WTC11 (cell line): ENCODE measurements around the gene HEBP1. TPM values are rescaled to one million over a fixed set of nuclear protein-coding genes. Genes with fewer than 3 reads are reported as not detected.
A peak's percentile ranks its signal among the peaks of the same experiment; 100 is the strongest.

Experiments
- ATAC-seq: fragments of 200-7000 bp; cut with Tn5 transposase; 2 replicates; pipeline ENCODE4 v1.10.0; 2021; ENCODE audit warnings: mild to moderate bottlenecking, moderate library complexity
- CTCF ChIA-PET: fragments of 300-600 bp; sonication (Branson Sonifier 250); formaldehyde crosslinking; loops from one replicate; lab custom pipeline; 2021; ENCODE audit warnings: antibody characterized with exemption; lab: Charles Lee
- POLR2A ChIA-PET: fragments of 350-600 bp; sonication (Branson Sonifier 250); formaldehyde crosslinking; loops from one replicate; lab custom pipeline; 2021; ENCODE audit warnings: antibody characterized with exemption; lab: Charles Lee
- DNase-seq: peaks from one replicate; pipeline ENCODE4 v3.0.0; 2021; ENCODE audit warnings: low spot score
- H3K27ac Mint-ChIP-seq: 2 replicates; pipeline ENCODE4 v1.8.0; 2021; ENCODE audit warnings: mixed read lengths
- H3K27me3 Mint-ChIP-seq: 2 replicates; pipeline ENCODE4 v1.8.0; 2021; ENCODE audit warnings: low read depth, mild to moderate bottlenecking, moderate library complexity, mixed read lengths
- H3K36me3 Mint-ChIP-seq: 2 replicates; pipeline ENCODE4 v1.8.0; 2021; ENCODE audit warnings: mixed read lengths
- H3K4me1 Mint-ChIP-seq: 2 replicates; pipeline ENCODE4 v1.8.0; 2022; ENCODE audit warnings: mixed read lengths
- H3K4me3 Mint-ChIP-seq: 2 replicates; pipeline ENCODE4 v1.8.0; 2021; ENCODE audit warnings: mild to moderate bottlenecking, moderate library complexity, mixed read lengths
- H3K9me3 Mint-ChIP-seq: 2 replicates; pipeline ENCODE4 v1.8.0; 2021; ENCODE audit warnings: mixed read lengths
- ATF3 ChIP-seq: sonication (generic); formaldehyde crosslinking; conservative IDR thresholded peaks from 2 replicates; pipeline ENCODE4 v1.8.1; 2022; ENCODE audit warnings: mild to moderate bottlenecking, missing genetic modification reagents
- CBFB ChIP-seq: sonication (generic); formaldehyde crosslinking; IDR thresholded peaks from 2 replicates; pipeline ENCODE4 v1.8.1; 2022; ENCODE audit warnings: mild to moderate bottlenecking, low read depth, missing genetic modification reagents
- EMX1 ChIP-seq: fragments of 250-450 bp; sonication (Bioruptor Pico); IDR thresholded peaks from 2 replicates; pipeline ENCODE4 v1.8.0; 2021; ENCODE audit warnings: mild to moderate bottlenecking
- FOXK1 ChIP-seq: sonication (generic); formaldehyde crosslinking; IDR thresholded peaks from 2 replicates; pipeline ENCODE4 v1.8.0; 2022; ENCODE audit warnings: mild to moderate bottlenecking, moderate library complexity, missing genetic modification reagents
- FOXP1 ChIP-seq: sonication (generic); formaldehyde crosslinking; IDR thresholded peaks from 2 replicates; pipeline ENCODE4 v1.8.0; 2022; ENCODE audit warnings: missing genetic modification reagents, mild to moderate bottlenecking, moderate library complexity, borderline replicate concordance
- GABPB1 ChIP-seq: sonication (generic); formaldehyde crosslinking; IDR thresholded peaks from 2 replicates; pipeline ENCODE4 v1.8.1; 2023; ENCODE audit warnings: mild to moderate bottlenecking, missing genetic modification reagents
- HMGA2 ChIP-seq: fragments of 250-450 bp; sonication (Bioruptor Pico); IDR thresholded peaks from 2 replicates; pipeline ENCODE4 v1.4.0; 2021; ENCODE audit warnings: mild to moderate bottlenecking, moderate library complexity
- NFE2L1 ChIP-seq: sonication (generic); formaldehyde crosslinking; IDR thresholded peaks from 2 replicates; pipeline ENCODE4 v1.8.1; 2023; ENCODE audit warnings: missing genetic modification reagents
- NR2C2 ChIP-seq: sonication (generic); formaldehyde crosslinking; IDR thresholded peaks from 2 replicates; pipeline ENCODE4 v1.8.0; 2022; ENCODE audit warnings: mild to moderate bottlenecking, missing genetic modification reagents
- NR3C1 ChIP-seq: sonication (generic); formaldehyde crosslinking; conservative IDR thresholded peaks from 2 replicates; pipeline ENCODE4 v1.8.1; 2023; ENCODE audit warnings: low read depth, mild to moderate bottlenecking, missing genetic modification reagents
- OVOL2 ChIP-seq: fragments of 250-450 bp; sonication (Bioruptor Pico); IDR thresholded peaks from 2 replicates; pipeline ENCODE4 v1.9.0; 2021; ENCODE audit warnings: mild to moderate bottlenecking, borderline replicate concordance
- RORB ChIP-seq: fragments of 250-450 bp; sonication (Bioruptor Pico); IDR thresholded peaks from 2 replicates; pipeline ENCODE4 v1.9.0; 2021; ENCODE audit warnings: mild to moderate bottlenecking
- SMAD3 ChIP-seq: sonication (generic); formaldehyde crosslinking; IDR thresholded peaks from 2 replicates; pipeline ENCODE4 v1.8.0; 2022; ENCODE audit warnings: missing genetic modification reagents, mild to moderate bottlenecking, borderline replicate concordance
- TEAD1 ChIP-seq: sonication (generic); formaldehyde crosslinking; IDR thresholded peaks from 2 replicates; pipeline ENCODE4 v1.8.0; 2022; ENCODE audit warnings: mild to moderate bottlenecking, missing genetic modification reagents
- TEAD4 ChIP-seq: sonication (generic); formaldehyde crosslinking; IDR thresholded peaks from 2 replicates; pipeline ENCODE4 v1.8.0; 2022; ENCODE audit warnings: mild to moderate bottlenecking, missing genetic modification reagents
- ZNF263 ChIP-seq: sonication (generic); formaldehyde crosslinking; IDR thresholded peaks from 2 replicates; pipeline ENCODE4 v1.8.1; 2022; ENCODE audit warnings: low read depth, mild to moderate bottlenecking, moderate library complexity, missing genetic modification reagents
- ZNF396 ChIP-seq: fragments of 250-450 bp; sonication (Bioruptor Pico); IDR thresholded peaks from 2 replicates; pipeline ENCODE4 v1.8.0; 2021; ENCODE audit warnings: mild to moderate bottlenecking, moderate library complexity, borderline replicate concordance
- ZNF416 ChIP-seq: fragments of 250-450 bp; sonication (Bioruptor Pico); IDR thresholded peaks from 2 replicates; pipeline ENCODE4 v1.9.0; 2021; ENCODE audit warnings: mild to moderate bottlenecking, inconsistent platforms
- total RNA-seq: library from RNA; stranded (reverse); gene quantifications from 3 replicates; pipeline ENCODE4 v1.2.3, GENCODE V29; 2021
- TF ChIP-seq, protein P1 (sequence below): sonication (generic); formaldehyde crosslinking; IDR thresholded peaks from 2 replicates; pipeline ENCODE4 v1.8.0; 2022; ENCODE audit warnings: mild to moderate bottlenecking, missing genetic modification reagents

HEBP1 gene
- total RNA-seq, 1 experiment from 2014 or later = 61.8 TPM

- ATAC-seq = no peak
- POLR2A ChIA-PET = no interaction called here
These were observed 32.1 kb upstream of the HEBP1 start for GRCh38 chr12:13032164-13032563.

GRCh38 chr12:13030541-13031291 is 30.7 kb upstream of the HEBP1 start:
- H3K36me3 Mint-ChIP-seq = no peaks in the 10 kb centered on the region
- TF ChIP-seq OVOL2 (CRISPR knock-in tag) = no peak
- TF ChIP-seq NFE2L1 (CRISPR knock-in tag) = no peak
- no peak for TF ChIP-seq GABPB1
- TF ChIP-seq RORB = no peak
- TF ChIP-seq, all 79 proteins: peak for 0
- H3K27me3 Mint-ChIP-seq = no peaks in the 10 kb centered on the region
- DNase-seq (no peak), ATAC-seq (no peak)
- ChIA-PET POLR2A (no interaction called here), CTCF (interaction anchor here (1.0 to 1.5 kb wide), 3 partner anchors 13 to 49 kb away, joined by 3 read pairs; partner anchors contain the start of gene FAM234B)
- H3K9me3 Mint-ChIP-seq = no peaks in the 10 kb centered on the region
- no peak overlapping the region for H3K4me3 Mint-ChIP-seq
- H3K4me1 Mint-ChIP-seq = peaks cover 8% of the 10 kb centered on the region
- no peak overlapping the region for H3K27ac Mint-ChIP-seq

More at GRCh38 chr12:13032164-13032563, 32.1 kb upstream of the HEBP1 start:
- H3K9me3 Mint-ChIP-seq = no peaks in the 10 kb centered on the region
- TF ChIP-seq ZNF263 (CRISPR knock-in tag) (no peak), ZNF416 (CRISPR knock-in tag) (no peak), EMX1 (CRISPR knock-in tag) (no peak), FOXP1 (no peak), ATF3 (CRISPR knock-in tag) (no peak), NR3C1 (CRISPR knock-in tag) (no peak), SMAD3 (no peak), TEAD4 (CRISPR knock-in tag) (no peak), ZNF396 (CRISPR knock-in tag) (no peak), FOXK1 (CRISPR knock-in tag) (no peak)
- TF ChIP-seq, protein P1, sequence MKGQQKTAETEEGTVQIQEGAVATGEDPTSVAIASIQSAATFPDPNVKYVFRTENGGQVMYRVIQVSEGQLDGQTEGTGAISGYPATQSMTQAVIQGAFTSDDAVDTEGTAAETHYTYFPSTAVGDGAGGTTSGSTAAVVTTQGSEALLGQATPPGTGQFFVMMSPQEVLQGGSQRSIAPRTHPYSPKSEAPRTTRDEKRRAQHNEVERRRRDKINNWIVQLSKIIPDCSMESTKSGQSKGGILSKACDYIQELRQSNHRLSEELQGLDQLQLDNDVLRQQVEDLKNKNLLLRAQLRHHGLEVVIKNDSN (CRISPR knock-in tag) = no peak
- TF ChIP-seq, all 79 proteins: peak for 0
- no peaks in the 10 kb centered on the region for H3K36me3 Mint-ChIP-seq
- H3K4me3 Mint-ChIP-seq = no peak overlapping the region
- H3K4me1 Mint-ChIP-seq = peaks cover 5% of the 10 kb centered on the region
- DNase-seq = no peak
- H3K27me3 Mint-ChIP-seq = no peaks in the 10 kb centered on the region
- CTCF ChIA-PET = interaction anchor here (1.5 kb wide), 1 partner anchor 12 kb away, joined by 3 read pairs; the partner anchor contains the start of gene FAM234B
- no peak overlapping the region for H3K27ac Mint-ChIP-seq

- TF ChIP-seq TEAD1 (CRISPR knock-in tag) = peak; percentile 55; the same call in 1 of the 2 replicates
- TF ChIP-seq CBFB (CRISPR knock-in tag) = no peak
- Mint-ChIP-seq H3K27ac (no peak overlapping the region; the same call in 1 of the 2 replicates), H3K27me3 (no peaks in the 10 kb centered on the region), H3K9me3 (no peaks in the 10 kb centered on the region), H3K4me3 (no peak overlapping the region), H3K36me3 (no peaks in the 10 kb centered on the region), H3K4me1 (peaks cover 8% of the 10 kb centered on the region)
- DNase-seq (no peak), ATAC-seq (peak; percentile 78)
- ChIA-PET POLR2A (no interaction called here), CTCF (interaction anchor here (0.7 to 2.2 kb wide), 8 partner anchors 21 to 1110 kb away, joined by 3 to 7 read pairs (median 4); no protein-coding TSS in a partner anchor)
These were observed 28.9 kb upstream of the HEBP1 start for GRCh38 chr12:13028825-13029570.

GRCh38 chr12:13027508-13027907 is 27.4 kb upstream of the HEBP1 start:
- ATAC-seq (no peak), DNase-seq (no peak)
- no peaks in the 10 kb centered on the region for H3K36me3 Mint-ChIP-seq
- H3K9me3 Mint-ChIP-seq = no peaks in the 10 kb centered on the region
- H3K27ac Mint-ChIP-seq = no peak overlapping the region
- no peak overlapping the region for H3K4me3 Mint-ChIP-seq
- CTCF ChIA-PET = interaction anchor here (1.8 to 2.2 kb wide), 2 partner anchors 184 kb away, joined by 7 read pairs; no protein-coding TSS in a partner anchor
- peaks cover 8% of the 10 kb centered on the region for H3K4me1 Mint-ChIP-seq
- POLR2A ChIA-PET = no interaction called here
- H3K27me3 Mint-ChIP-seq = no peaks in the 10 kb centered on the region
- TF ChIP-seq HMGA2 (CRISPR knock-in tag) (peak; percentile 96), NR2C2 (CRISPR knock-in tag) (no peak)
